ENCODE measurements around the gene DDX6. TPM values are rescaled to one million over a fixed set of nuclear protein-coding genes. Genes with fewer than 3 reads are reported as not detected.
"Not testable (repeated sequence)": the region's sequence is repeated elsewhere in the genome, so short reads cannot be mapped to it uniquely, and the experiment has no call there.

Gene DDX6
- total RNA-seq, 1 experiment from 2014 or later = 111 TPM

- H3K4me3 Mint-ChIP-seq (ENCODE audit: unreplicated experiment); intact Hi-C loops (cut with micrococcal nuclease); H3K9me3 Mint-ChIP-seq (ENCODE audit: unreplicated experiment); H3K27ac Mint-ChIP-seq (ENCODE audit: low read depth, unreplicated experiment); CTCF ChIA-PET; BruUV-seq (replicated peaks); DNase-seq (ENCODE audit: unreplicated experiment); H3K27me3 Mint-ChIP-seq (ENCODE audit: insufficient read depth, unreplicated experiment): not testable (repeated sequence)
- peaks cover 37% of the 10 kb centered on the region for H3K4me1 Mint-ChIP-seq (ENCODE audit: insufficient read depth, unreplicated experiment)
- peaks cover 11% of the 10 kb centered on the region for H3K36me3 Mint-ChIP-seq (ENCODE audit: insufficient read depth, unreplicated experiment)
- POLR2A ChIA-PET = interaction anchor here (2.2 kb wide), 1 partner anchor 12 kb away, joined by 9 read pairs; no protein-coding TSS in a partner anchor
These were observed 73.7 kb downstream of the DDX6 start for GRCh38 chr11:118717221-118717620.

GRCh38 chr11:118715837-118716260, 75.1 kb downstream of the DDX6 start:
- H3K4me3 Mint-ChIP-seq (ENCODE audit: unreplicated experiment) = no peak overlapping the region
- POLR2A ChIA-PET = interaction anchor here (0.6 to 2.2 kb wide), 8 partner anchors 10 to 303 kb away, joined by 3 to 11 read pairs (median 3); partner anchors contain the start of gene TRAPPC4
- no peaks in the 10 kb centered on the region for H3K27me3 Mint-ChIP-seq (ENCODE audit: insufficient read depth, unreplicated experiment)
- BruUV-seq (replicated peaks) = no TSS peak
- no peak overlapping the region for H3K27ac Mint-ChIP-seq (ENCODE audit: low read depth, unreplicated experiment)
- TF ChIP-seq, protein P1, sequence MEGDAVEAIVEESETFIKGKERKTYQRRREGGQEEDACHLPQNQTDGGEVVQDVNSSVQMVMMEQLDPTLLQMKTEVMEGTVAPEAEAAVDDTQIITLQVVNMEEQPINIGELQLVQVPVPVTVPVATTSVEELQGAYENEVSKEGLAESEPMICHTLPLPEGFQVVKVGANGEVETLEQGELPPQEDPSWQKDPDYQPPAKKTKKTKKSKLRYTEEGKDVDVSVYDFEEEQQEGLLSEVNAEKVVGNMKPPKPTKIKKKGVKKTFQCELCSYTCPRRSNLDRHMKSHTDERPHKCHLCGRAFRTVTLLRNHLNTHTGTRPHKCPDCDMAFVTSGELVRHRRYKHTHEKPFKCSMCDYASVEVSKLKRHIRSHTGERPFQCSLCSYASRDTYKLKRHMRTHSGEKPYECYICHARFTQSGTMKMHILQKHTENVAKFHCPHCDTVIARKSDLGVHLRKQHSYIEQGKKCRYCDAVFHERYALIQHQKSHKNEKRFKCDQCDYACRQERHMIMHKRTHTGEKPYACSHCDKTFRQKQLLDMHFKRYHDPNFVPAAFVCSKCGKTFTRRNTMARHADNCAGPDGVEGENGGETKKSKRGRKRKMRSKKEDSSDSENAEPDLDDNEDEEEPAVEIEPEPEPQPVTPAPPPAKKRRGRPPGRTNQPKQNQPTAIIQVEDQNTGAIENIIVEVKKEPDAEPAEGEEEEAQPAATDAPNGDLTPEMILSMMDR (IDR thresholded peaks at IDR 0.05; ENCODE audit: unreplicated experiment) = no peak
- peaks cover 35% of the 10 kb centered on the region for H3K4me1 Mint-ChIP-seq (ENCODE audit: insufficient read depth, unreplicated experiment)
- CTCF ChIA-PET = interaction anchor here (0.6 to 1.3 kb wide), 3 partner anchors 26 to 1130 kb away, joined by 3 to 6 read pairs (median 3); no protein-coding TSS in a partner anchor
- intact Hi-C loops (cut with micrococcal nuclease) = no loop called here
- peaks cover 11% of the 10 kb centered on the region for H3K36me3 Mint-ChIP-seq (ENCODE audit: insufficient read depth, unreplicated experiment)
- no peaks in the 10 kb centered on the region for H3K9me3 Mint-ChIP-seq (ENCODE audit: unreplicated experiment)
- peak; percentile 28 for DNase-seq (ENCODE audit: unreplicated experiment)

DNA sequence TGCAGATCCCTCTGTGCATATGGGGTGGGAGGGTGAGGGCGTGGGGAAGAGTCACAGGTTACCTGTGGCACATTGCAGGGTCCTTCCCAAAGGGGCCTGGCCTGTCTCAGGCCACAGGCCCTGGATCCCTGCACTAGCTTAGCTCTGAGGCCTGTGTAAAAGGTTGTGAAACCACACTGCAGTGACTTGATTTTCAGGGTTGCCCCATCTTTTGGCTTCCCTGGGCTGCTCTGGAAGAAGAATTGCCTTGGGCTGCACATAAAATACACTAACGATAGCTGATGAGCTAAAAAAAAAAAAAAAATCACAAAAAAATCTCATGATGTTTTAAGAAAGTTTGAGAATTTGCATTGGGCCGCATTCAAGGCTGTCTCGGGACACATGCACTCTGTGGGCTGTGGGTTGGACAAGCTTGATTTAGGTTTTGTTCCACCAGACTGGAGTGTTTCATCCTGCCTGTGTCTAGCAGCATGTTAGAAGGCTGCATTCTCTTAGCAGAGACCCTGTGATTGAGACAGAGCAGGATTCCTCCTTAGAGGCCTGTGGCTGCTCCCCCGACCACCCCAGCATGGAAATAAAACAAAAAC, 75.6 kb downstream of the DDX6 start:
- H3K9me3 Mint-ChIP-seq (ENCODE audit: unreplicated experiment) = no peaks in the 10 kb centered on the region
- no peaks in the 10 kb centered on the region for H3K27me3 Mint-ChIP-seq (ENCODE audit: insufficient read depth, unreplicated experiment)
- TF ChIP-seq, protein P1 (IDR thresholded peaks at IDR 0.05; ENCODE audit: unreplicated experiment) = no peak
- peaks cover 30% of the 10 kb centered on the region for H3K4me1 Mint-ChIP-seq (ENCODE audit: insufficient read depth, unreplicated experiment)
- intact Hi-C loops (cut with micrococcal nuclease) = no loop called here
- peaks cover 11% of the 10 kb centered on the region for H3K36me3 Mint-ChIP-seq (ENCODE audit: insufficient read depth, unreplicated experiment)
- ChIA-PET CTCF (interaction anchor here (0.6 to 1.3 kb wide), 2 partner anchors 26 to 195 kb away, joined by 3 to 6 read pairs; no protein-coding TSS in a partner anchor), POLR2A (interaction anchor here (0.6 to 2.2 kb wide), 9 partner anchors 10 to 304 kb away, joined by 3 to 11 read pairs (median 3); partner anchors contain the start of gene TRAPPC4)
- no peak overlapping the region for H3K27ac Mint-ChIP-seq (ENCODE audit: low read depth, unreplicated experiment)
- peak; percentile 25 for DNase-seq (ENCODE audit: unreplicated experiment)
- no peak overlapping the region for H3K4me3 Mint-ChIP-seq (ENCODE audit: unreplicated experiment)
- BruUV-seq (replicated peaks) = no TSS peak

- Mint-ChIP-seq H3K27ac (ENCODE audit: low read depth, unreplicated experiment) (no peak overlapping the region), H3K36me3 (ENCODE audit: insufficient read depth, unreplicated experiment) (peaks cover 11% of the 10 kb centered on the region), H3K27me3 (ENCODE audit: insufficient read depth, unreplicated experiment) (no peaks in the 10 kb centered on the region), H3K4me3 (ENCODE audit: unreplicated experiment) (no peak overlapping the region), H3K4me1 (ENCODE audit: insufficient read depth, unreplicated experiment) (peaks cover 25% of the 10 kb centered on the region), H3K9me3 (ENCODE audit: unreplicated experiment) (no peaks in the 10 kb centered on the region)
- ChIA-PET CTCF (interaction anchor here (1.3 kb wide), 1 partner anchor 25 kb away, joined by 6 read pairs; no protein-coding TSS in a partner anchor), POLR2A (interaction anchor here (0.6 to 1.5 kb wide), 4 partner anchors 15 to 304 kb away, joined by 3 to 11 read pairs (median 5); partner anchors contain the start of gene TRAPPC4)
- DNase-seq (ENCODE audit: unreplicated experiment) = no peak
- intact Hi-C loops (cut with micrococcal nuclease) = no loop called here
- TF ChIP-seq, protein P1 (IDR thresholded peaks at IDR 0.05; ENCODE audit: unreplicated experiment) = no peak
- BruUV-seq (replicated peaks) = no TSS peak
These were observed 76.1 kb downstream of the DDX6 start for GRCh38 chr11:118714816-118715215.

GRCh38 chr11:118714416-118714815, 76.5 kb downstream of the DDX6 start:
- H3K27ac Mint-ChIP-seq (ENCODE audit: low read depth, unreplicated experiment); H3K9me3 Mint-ChIP-seq (ENCODE audit: unreplicated experiment); DNase-seq (ENCODE audit: unreplicated experiment); intact Hi-C loops (cut with micrococcal nuclease); CTCF ChIA-PET; BruUV-seq (replicated peaks); H3K27me3 Mint-ChIP-seq (ENCODE audit: insufficient read depth, unreplicated experiment); H3K4me3 Mint-ChIP-seq (ENCODE audit: unreplicated experiment): not testable (repeated sequence)
- Mint-ChIP-seq H3K4me1 (ENCODE audit: insufficient read depth, unreplicated experiment) (peaks cover 21% of the 10 kb centered on the region), H3K36me3 (ENCODE audit: insufficient read depth, unreplicated experiment) (peaks cover 11% of the 10 kb centered on the region)
- POLR2A ChIA-PET = interaction anchor here (0.7 kb wide), 1 partner anchor 9 kb away, joined by 4 read pairs; no protein-coding TSS in a partner anchor
